HG02840 (cell line): Measurements from ENCODE around the gene MARK3.

Experiments used
- ATAC-seq: cut with Tn5 transposase; IDR thresholded peaks from one replicate; pipeline ENCODE4 v1.9.1; 2021; ENCODE audit warnings: mild to moderate bottlenecking, moderate library complexity, moderate number of reproducible peaks; ENCODE audit not compliant: unreplicated experiment, low FRiP score

Gene MARK3

DNA sequence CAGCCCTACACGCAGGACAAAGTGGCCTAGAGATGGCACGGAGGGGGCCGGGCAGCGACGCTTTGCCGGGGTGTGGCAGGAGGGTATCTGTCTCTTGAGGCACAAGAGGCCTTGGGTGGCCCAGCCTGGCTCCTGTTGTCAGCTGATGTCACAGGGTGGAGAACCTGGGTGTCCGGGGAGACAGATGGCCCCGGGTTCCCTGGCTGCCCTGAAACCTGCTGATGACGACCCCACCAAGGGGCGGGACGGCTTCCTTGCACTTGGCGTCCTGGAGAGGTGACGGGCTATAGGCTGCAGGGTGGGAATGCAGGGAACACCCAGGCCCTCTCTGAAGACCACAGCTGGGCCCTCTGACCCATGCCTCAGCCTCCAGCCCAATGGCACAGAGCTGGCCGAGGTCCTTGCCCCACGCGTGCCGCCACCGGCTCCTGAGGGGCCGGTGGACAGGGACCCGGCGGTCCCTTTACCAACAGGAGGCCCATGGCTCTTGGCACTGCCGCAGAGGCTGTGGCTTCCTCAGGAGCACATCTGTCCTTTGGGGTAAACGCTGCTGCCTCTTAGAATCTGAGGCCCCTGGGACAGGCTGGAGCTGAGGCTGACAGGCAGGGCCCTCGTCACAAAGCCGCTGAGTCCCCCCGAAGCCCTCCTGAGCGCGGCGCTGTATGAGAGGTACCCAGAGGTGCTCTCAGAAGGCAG is 160.2 kb downstream of the MARK3 start:
- no peak for ATAC-seq

DNA sequence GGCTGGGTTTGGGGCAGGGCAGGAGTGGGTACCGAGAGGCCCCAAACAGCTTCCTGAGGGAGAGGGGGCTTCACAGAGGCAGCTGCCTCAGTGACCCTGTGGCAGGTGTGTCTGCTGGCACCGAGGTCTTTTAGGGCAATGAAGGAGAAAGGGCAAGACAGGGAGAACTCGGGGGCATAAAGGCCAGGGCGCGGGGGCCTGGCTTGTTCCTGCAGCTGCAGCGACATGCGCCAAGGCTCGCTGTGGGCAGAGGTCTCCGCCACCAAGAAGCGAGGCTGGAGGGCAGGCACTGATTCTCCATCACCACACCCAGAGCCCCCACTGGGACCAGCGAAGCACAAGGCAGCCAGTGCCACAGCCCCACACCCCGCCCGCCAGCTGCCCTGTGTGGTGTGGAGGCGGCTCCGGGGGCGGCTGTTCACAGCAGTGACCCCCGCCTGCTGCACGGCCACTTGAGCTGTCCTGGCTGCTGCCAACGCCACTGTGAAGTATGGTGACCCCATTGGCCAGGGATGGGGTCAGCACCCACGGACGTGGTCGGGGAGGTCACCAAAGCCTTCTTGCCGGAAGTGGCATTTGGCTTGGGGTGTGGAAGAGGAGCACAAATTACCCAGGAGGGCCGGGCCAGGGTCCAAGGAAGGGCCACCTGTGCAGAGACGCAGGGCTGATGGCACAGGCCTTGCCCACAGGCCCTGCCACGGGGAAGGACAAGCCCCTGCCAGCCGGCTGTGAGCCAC is 160.9 kb downstream of the MARK3 start:
- ATAC-seq = no peak

DNA sequence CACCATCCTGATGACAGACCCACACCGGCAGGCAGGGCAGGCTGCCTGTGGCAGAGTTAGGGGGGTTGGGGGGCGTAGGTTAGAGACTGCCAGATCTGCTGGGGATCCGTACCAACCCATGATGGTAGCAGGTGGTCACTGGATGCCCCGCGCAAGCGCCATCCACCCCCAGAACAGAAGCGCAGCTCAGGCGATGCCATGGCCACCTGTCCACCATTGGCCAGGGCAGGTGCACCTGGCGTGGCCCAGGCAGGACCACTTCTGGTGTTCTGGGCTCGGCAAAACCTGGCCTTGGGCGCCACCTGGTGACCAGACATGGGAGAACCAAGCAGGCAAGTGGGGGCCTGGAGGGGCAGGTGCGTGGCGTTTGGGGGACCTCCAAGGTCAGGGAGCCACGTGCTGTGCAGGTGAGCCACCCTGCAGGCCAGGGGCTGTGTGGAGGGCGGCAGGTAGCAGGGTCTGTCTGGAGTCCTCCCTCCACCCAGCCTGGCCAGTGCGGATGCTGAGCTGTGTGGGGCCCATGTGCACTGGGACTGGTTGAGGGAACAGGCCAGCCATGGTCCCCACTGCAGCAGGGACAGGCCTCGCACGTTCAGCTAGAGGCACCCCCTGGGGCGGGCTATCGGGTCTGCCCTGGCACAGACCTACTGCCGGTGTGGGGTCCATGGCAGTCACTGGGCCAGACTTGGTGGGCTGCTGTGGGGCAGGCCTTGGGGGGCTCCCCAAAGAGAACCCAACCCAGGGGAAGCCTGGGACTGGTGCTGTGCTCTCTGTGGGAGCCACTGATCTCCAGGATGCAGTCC is 161.6 kb downstream of the MARK3 start:
- no peak for ATAC-seq

DNA sequence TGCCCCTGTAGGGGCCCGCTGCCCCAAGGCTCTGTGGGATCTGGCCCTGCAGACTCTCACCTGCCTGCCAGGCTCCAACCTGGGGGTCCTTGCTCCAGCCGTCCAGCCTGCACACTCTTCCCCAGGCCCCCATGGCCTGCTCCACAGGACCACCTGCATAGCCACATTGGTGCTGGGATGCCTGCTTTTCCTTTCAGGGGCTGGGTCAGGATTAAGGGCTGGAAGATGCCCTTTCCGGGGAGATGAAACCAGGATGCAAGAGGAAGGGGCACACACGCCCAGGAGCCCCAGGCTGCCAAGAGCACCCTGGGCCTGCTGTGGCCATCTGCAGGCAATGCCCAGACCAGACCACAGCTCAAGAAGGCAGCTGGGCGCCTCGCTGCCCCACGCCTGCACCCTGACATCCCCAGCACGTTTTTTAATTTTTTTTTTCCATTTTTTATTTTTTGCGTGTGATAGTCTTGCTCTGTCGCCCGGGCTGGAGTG is 162.3 kb downstream of the MARK3 start:
- no peak for ATAC-seq

DNA sequence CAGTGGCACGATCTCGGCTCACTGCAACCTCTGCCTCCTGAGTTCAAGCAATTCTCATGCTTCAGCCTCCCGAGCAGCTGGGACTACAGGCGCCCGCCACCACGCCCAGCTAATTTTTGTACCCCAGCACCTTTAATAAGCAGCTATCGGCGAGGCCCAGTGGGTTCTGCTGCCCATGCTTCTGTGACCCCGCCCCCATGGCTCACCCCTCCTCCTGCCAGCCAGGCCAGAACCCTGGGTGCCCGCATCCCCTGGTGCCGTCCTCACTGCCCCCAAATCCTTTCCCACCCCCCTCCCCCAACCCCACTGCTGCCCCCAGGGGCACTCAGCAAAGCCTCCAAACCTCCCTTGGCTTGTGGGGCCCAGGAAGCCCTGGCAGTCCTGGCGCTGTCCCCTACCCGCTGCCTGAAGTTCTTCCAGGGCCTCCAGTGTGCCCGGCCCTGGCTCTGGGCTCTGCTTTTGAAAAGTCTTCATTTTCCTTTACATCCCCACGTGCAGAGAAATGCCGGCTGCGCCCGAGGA is 162.8 kb downstream of the MARK3 start:
- no peak for ATAC-seq

DNA sequence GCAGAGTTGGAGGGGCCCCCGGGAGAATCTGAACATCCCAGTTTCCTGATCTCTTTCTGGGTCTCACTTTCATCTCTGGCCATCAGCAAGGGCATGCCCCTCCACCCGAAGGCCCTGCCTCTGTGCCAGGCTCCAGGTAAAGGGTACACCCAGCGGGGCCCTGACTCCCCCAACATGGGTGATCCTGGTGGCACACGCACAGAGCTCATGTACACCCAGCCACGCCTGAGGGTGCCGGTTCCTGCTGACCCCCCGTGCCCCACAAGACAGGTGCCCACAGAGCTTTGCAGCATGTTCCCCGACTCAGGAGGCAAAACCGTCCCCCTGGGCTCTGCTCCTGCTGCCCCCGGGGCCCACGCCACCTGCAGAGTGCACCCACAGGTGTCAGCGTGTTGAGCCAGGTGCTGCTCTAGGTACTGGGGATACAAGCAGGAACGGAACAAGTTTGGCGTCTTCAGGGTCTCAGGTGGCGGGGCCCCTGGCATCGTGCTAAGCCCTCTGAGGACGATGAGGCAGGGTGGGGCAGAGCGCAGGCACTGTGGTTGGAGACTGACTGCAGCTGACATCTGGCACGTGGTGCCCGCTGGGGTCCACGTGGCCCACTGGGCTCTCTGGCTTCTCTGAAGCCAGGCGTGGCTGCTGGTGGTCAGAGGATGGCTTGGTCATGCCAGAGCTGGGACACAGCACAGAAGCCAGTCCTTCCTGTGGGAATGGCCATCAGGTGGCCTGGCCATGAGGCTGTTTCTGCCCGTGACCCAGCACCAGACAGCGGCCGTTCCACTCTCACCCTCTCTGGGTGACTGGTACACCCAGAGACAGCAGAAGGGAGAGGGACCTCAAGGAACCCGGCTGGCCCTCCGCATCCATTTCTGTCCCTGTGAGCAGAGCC is 163.5 kb downstream of the MARK3 start:
- no peak for ATAC-seq

DNA sequence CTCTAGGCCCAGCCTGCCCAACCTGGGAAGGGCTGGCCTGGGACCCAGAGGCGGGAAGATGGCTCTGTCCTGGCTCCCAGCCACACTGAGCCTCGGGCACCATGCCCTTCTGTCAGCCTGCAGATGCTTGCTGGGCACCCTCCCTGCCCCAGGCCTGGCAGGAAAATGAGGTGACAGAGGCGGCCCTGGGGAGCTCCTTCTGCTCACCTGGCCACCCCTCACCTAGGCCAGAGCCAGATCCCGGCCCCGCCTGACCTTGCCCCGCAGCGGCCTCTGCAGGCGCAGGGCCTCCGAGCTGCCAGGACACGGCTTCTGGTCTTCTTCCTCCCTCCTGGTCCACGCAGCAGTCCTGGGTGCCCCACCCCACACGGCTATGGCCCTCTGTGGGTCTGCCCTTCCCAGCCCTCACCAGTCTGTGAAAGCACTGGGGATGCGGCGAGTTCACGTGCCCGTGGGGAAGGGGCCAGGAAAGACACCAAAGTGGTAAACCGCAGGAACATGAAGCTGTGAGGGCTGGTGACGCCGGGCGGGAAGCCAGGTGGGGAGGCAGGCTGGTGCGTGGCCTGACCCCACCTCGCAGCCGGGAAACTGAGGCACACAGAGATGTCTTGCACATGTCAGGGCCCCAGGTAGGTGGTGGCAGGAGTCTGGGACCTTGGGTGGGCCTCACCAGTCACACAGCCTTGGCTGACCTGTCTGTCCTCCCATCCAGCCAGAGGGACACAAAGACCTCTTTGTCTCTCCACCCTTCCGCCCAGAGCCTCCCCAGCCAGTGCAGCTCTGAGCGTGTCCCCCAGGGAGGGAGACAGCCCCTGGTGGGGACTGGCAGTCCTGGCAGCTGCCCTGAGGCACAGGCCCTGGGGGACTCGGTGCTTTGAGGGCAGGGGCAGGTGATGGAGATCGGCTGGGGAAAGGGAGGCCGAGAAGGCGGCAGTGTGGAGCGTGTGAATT is 164.4 kb downstream of the MARK3 start:
- no peak for ATAC-seq

- ATAC-seq = no peak
Observed at GRCh38 chr14:103550451-103551337, 165.5 kb downstream of the MARK3 start.

DNA sequence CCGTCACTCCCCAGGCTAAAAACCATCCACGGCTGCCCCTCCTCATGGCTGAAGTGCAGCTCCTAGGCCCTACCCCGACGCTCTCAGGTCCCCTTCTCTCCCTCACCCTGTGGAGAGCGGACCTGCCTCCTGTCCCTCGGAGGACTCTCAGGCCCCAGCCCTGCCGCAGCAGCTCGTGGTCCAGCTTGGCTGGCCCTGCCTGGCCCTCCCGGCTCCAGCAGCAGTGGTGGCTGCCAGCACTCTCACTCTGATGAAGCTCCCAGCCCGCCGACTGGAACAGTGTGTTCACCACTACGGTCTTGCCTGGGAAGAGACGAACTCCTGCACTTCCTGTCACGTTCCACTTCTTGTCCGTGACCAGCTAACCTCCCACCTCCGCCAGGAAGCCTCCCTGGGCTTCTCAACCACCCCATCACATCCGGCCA is 166.1 kb downstream of the MARK3 start:
- ATAC-seq = no peak

GRCh38 chr14:103552011-103552845 is 167.0 kb downstream of the MARK3 start:
- no peak for ATAC-seq

GRCh38 chr14:103552846-103553210 is 167.6 kb downstream of the MARK3 start:
- no peak for ATAC-seq
